GOT3 (cell line): ENCODE results near the gene KLHL3.

Experiments
- DNase-seq: peaks from one replicate; lab custom pipeline; 2025; ENCODE audit warnings: mixed read lengths; lab: John Stamatoyannopoulos, UW

Gene KLHL3

GRCh38 chr5:137610598-137610997, 125.3 kb downstream of the KLHL3 start:
- no peak for DNase-seq

- DNase-seq = no peak
Measured at GRCh38 chr5:137609127-137609526, 126.8 kb downstream of the KLHL3 start.

- DNase-seq = no peak
Measured at GRCh38 chr5:137607771-137608170, 128.1 kb downstream of the KLHL3 start.

- DNase-seq = no peak
Measured at GRCh38 chr5:137606401-137606800, 129.5 kb downstream of the KLHL3 start.

- DNase-seq = no peak
Measured at GRCh38 chr5:137605411-137605810, 130.5 kb downstream of the KLHL3 start.

GRCh38 chr5:137604348-137605095, 131.4 kb downstream of the KLHL3 start:
- no peak for DNase-seq

- no peak for DNase-seq
Measured at GRCh38 chr5:137603891-137604290, 132.0 kb downstream of the KLHL3 start.

- no peak for DNase-seq
Measured at GRCh38 chr5:137603356-137603755, 132.5 kb downstream of the KLHL3 start.

GRCh38 chr5:137602721-137603273, 133.1 kb downstream of the KLHL3 start:
- DNase-seq = no peak

GRCh38 chr5:137600721-137601360, 135.0 kb downstream of the KLHL3 start:
- DNase-seq = no peak

- no peak for DNase-seq
Measured at GRCh38 chr5:137599457-137599856, 136.4 kb downstream of the KLHL3 start.

GRCh38 chr5:137598399-137598798, 137.5 kb downstream of the KLHL3 start:
- DNase-seq = no peak

GRCh38 chr5:137596941-137597340, 138.9 kb downstream of the KLHL3 start:
- no peak for DNase-seq

- DNase-seq = no peak
Measured at GRCh38 chr5:137595396-137596079, 140.4 kb downstream of the KLHL3 start.

- DNase-seq = no peak
Measured at GRCh38 chr5:137594717-137595116, 141.2 kb downstream of the KLHL3 start.

- DNase-seq = no peak
Measured at GRCh38 chr5:137592317-137592716, 143.6 kb downstream of the KLHL3 start.

GRCh38 chr5:137589185-137589584, 146.7 kb downstream of the KLHL3 start:
- DNase-seq = no peak

GRCh38 chr5:137587919-137588318, 148.0 kb downstream of the KLHL3 start:
- no peak for DNase-seq

- DNase-seq = no peak
Measured at GRCh38 chr5:137584262-137584661, 151.6 kb downstream of the KLHL3 start.

- no peak for DNase-seq
Measured at GRCh38 chr5:137583129-137583528, 152.8 kb downstream of the KLHL3 start.

GRCh38 chr5:137582218-137582617, 153.7 kb downstream of the KLHL3 start:
- DNase-seq = no peak

- DNase-seq = no peak
Measured at GRCh38 chr5:137581776-137582175, 154.1 kb downstream of the KLHL3 start.

- DNase-seq = no peak
Measured at GRCh38 chr5:137580030-137580429, 155.9 kb downstream of the KLHL3 start.
